Caco-2 (cell line): ENCODE measurements around the gene MILR1. TPM values are rescaled to one million over a fixed set of nuclear protein-coding genes. Genes with fewer than 3 reads are reported as not detected.
A peak's percentile ranks its signal among the peaks of the same experiment; 100 is the strongest.

Experiments
- BruUV-seq: library from RNA; stranded (reverse); fragments of 400-500 nt; replicated peaks from 2 replicates; lab custom pipeline; 2021; lab: Mats Ljungman, UMichigan
- CTCF ChIA-PET: fragments of 300-600 bp; sonication (Branson Sonifier 250); formaldehyde crosslinking; loops from one replicate; lab custom pipeline; 2022; ENCODE audit warnings: antibody characterized with exemption; lab: Charles Lee
- POLR2A ChIA-PET: fragments of 300-600 bp; sonication (Branson Sonifier 250); formaldehyde crosslinking; loops from one replicate; lab custom pipeline; 2022; ENCODE audit warnings: antibody characterized with exemption; lab: Charles Lee
- DNase-seq, 2 experiments: peaks; one replicate each; pipeline versions ENCODE4 v3.0.0 to v3.0.0-alpha.2; 2020 to 2022
- H3K27me3 ChIP-seq: replicated peaks from 2 replicates; pipeline ENCODE4 v1.6.0; 2011; ENCODE audit warnings: low read length; ENCODE audit not compliant: control insufficient read depth, insufficient read depth
- H3K36me3 ChIP-seq: 2 replicates; pipeline ENCODE4 v1.5.1; 2011; ENCODE audit warnings: low read length; ENCODE audit not compliant: control insufficient read depth, insufficient read depth
- H3K4me1 ChIP-seq: fragments of 250-450 bp; sonication (Bioruptor Pico); 2 replicates; pipeline ENCODE4 v1.5.1; 2020; ENCODE audit warnings: mild to moderate bottlenecking
- H3K4me3 ChIP-seq: 2 replicates; pipeline ENCODE4 v1.5.1; 2011; ENCODE audit warnings: low read depth, mild to moderate bottlenecking, control low read depth, low read length
- H3K9me3 ChIP-seq: fragments of 250-450 bp; sonication (Bioruptor Pico); 2 replicates; pipeline ENCODE4 v1.5.1; 2020; ENCODE audit warnings: mild to moderate bottlenecking, moderate library complexity
- H3K27ac Mint-ChIP-seq: one replicate; pipeline ENCODE4 v1.8.0; 2022; ENCODE audit warnings: mixed read lengths; ENCODE audit not compliant: unreplicated experiment
- H3K27me3 Mint-ChIP-seq: one replicate; pipeline ENCODE4 v1.8.0; 2022; ENCODE audit warnings: mixed read lengths; ENCODE audit not compliant: insufficient read depth, unreplicated experiment
- H3K36me3 Mint-ChIP-seq: one replicate; pipeline ENCODE4 v1.8.0; 2022; ENCODE audit warnings: mild to moderate bottlenecking, mixed read lengths; ENCODE audit not compliant: insufficient read depth, unreplicated experiment
- H3K4me1 Mint-ChIP-seq: one replicate; pipeline ENCODE4 v1.8.0; 2022; ENCODE audit warnings: low read depth, mixed read lengths; ENCODE audit not compliant: unreplicated experiment
- H3K4me3 Mint-ChIP-seq: one replicate; pipeline ENCODE4 v1.8.0; 2022; ENCODE audit warnings: mild to moderate bottlenecking, moderate library complexity, mixed read lengths; ENCODE audit not compliant: unreplicated experiment
- H3K9me3 Mint-ChIP-seq: one replicate; pipeline ENCODE4 v1.8.0; 2022; ENCODE audit warnings: mixed read lengths; ENCODE audit not compliant: unreplicated experiment
- intact Hi-C: fragments of 100-400 bp; cut with micrococcal nuclease; formaldehyde crosslinking; loops from one replicate; pipeline ENCODE4 v1.10.0; 2022; ENCODE audit not compliant: unreplicated experiment
- total RNA-seq: library from RNA; stranded (reverse); gene quantifications from 2 replicates; pipeline ENCODE4 v1.2.3, GENCODE V29; 2022
- TF ChIP-seq, protein P1 (sequence below), 2 experiments: fragments of 200-600 bp in 1 of 2; IDR thresholded peaks; 1 replicate in 1 of 2; 2 replicates in 1 of 2; pipeline versions ENCODE4 v1.5.1 to v1.8.0; 2011 to 2022; ENCODE audit warnings: antibody characterized with exemption in 1 of 2, control low read depth in 1 of 2, inconsistent platforms in 1 of 2, low read depth in 1 of 2, low read length in 1 of 2, mild to moderate bottlenecking in 1 of 2, moderate library complexity in 1 of 2; ENCODE audit not compliant: insufficient read depth in 1 of 2, severe bottlenecking in 1 of 2, unreplicated experiment in 1 of 2

Gene MILR1
- total RNA-seq, 1 experiment from 2014 or later = not detected

DNA sequence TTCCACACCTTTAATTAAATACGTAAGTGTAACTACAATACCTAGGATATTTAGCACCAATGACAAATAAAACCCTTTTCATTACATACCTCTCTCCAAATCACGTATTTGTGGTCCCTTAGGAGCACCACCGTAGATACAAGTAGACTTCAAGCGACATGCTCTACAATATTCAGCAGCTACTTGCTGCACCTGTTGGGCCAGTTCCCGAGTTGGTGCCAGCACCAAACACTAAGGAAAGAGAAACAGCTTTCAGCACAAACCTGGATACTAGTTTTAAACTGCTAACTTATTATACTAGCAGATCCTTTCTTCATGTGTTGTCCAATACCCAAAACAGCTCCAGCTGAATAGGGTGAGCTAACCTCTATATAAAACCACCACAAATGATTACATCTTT, 54.4 kb downstream of the MILR1 start:
- H3K4me3 ChIP-seq = no peak overlapping the region
- H3K4me1 ChIP-seq = peaks cover 34% of the 10 kb centered on the region
- BruUV-seq = no TSS peak
- Mint-ChIP-seq H3K4me1 (peaks cover 56% of the 10 kb centered on the region), H3K4me3 (peak overlapping the region; percentile 34), H3K27ac (peak overlapping the region; percentile 48), H3K27me3 (no peaks in the 10 kb centered on the region), H3K36me3 (peaks cover 95% of the 10 kb centered on the region), H3K9me3 (no peaks in the 10 kb centered on the region)
- ChIA-PET CTCF (no interaction called here), POLR2A (no interaction called here)
- H3K36me3 ChIP-seq = peaks cover 7% of the 10 kb centered on the region
- TF ChIP-seq, protein P1, sequence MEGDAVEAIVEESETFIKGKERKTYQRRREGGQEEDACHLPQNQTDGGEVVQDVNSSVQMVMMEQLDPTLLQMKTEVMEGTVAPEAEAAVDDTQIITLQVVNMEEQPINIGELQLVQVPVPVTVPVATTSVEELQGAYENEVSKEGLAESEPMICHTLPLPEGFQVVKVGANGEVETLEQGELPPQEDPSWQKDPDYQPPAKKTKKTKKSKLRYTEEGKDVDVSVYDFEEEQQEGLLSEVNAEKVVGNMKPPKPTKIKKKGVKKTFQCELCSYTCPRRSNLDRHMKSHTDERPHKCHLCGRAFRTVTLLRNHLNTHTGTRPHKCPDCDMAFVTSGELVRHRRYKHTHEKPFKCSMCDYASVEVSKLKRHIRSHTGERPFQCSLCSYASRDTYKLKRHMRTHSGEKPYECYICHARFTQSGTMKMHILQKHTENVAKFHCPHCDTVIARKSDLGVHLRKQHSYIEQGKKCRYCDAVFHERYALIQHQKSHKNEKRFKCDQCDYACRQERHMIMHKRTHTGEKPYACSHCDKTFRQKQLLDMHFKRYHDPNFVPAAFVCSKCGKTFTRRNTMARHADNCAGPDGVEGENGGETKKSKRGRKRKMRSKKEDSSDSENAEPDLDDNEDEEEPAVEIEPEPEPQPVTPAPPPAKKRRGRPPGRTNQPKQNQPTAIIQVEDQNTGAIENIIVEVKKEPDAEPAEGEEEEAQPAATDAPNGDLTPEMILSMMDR (IDR thresholded peaks at IDR 0.05; ENCODE audit: insufficient read depth in 1 of 2, low read depth in 1 of 2, low read length in 1 of 2, severe bottlenecking in 1 of 2, unreplicated experiment in 1 of 2) = no peak
- intact Hi-C loops = no loop called here
- H3K9me3 ChIP-seq = no peaks in the 10 kb centered on the region
- H3K27me3 ChIP-seq = no peaks in the 10 kb centered on the region
- DNase-seq = no peak

- CTCF ChIA-PET = no interaction called here
- Mint-ChIP-seq H3K27me3 (no peaks in the 10 kb centered on the region), H3K4me1 (peaks cover 50% of the 10 kb centered on the region), H3K9me3 (no peaks in the 10 kb centered on the region), H3K4me3 (peak overlapping the region; percentile 97), H3K36me3 (peaks cover 87% of the 10 kb centered on the region), H3K27ac (peak overlapping the region; percentile 100)
- no peaks in the 10 kb centered on the region for H3K9me3 ChIP-seq
- no peak for DNase-seq
- peaks cover 26% of the 10 kb centered on the region for H3K4me1 ChIP-seq
- H3K4me3 ChIP-seq = peak overlapping the region; percentile 45
- H3K27me3 ChIP-seq = no peaks in the 10 kb centered on the region
- no TSS peak for BruUV-seq
- H3K36me3 ChIP-seq = peaks cover 9% of the 10 kb centered on the region
- POLR2A ChIA-PET = interaction anchor here (3.3 kb wide), 1 partner anchor 7 kb away, joined by 79 read pairs; the partner anchor contains the start of gene POLG2
- TF ChIP-seq, protein P1 (IDR thresholded peaks at IDR 0.05; ENCODE audit: insufficient read depth in 1 of 2, low read depth in 1 of 2, low read length in 1 of 2, severe bottlenecking in 1 of 2, unreplicated experiment in 1 of 2) = no peak
- intact Hi-C loops = no loop called here
Observed at GRCh38 chr17:64503821-64504768, 55.2 kb downstream of the MILR1 start.

DNA sequence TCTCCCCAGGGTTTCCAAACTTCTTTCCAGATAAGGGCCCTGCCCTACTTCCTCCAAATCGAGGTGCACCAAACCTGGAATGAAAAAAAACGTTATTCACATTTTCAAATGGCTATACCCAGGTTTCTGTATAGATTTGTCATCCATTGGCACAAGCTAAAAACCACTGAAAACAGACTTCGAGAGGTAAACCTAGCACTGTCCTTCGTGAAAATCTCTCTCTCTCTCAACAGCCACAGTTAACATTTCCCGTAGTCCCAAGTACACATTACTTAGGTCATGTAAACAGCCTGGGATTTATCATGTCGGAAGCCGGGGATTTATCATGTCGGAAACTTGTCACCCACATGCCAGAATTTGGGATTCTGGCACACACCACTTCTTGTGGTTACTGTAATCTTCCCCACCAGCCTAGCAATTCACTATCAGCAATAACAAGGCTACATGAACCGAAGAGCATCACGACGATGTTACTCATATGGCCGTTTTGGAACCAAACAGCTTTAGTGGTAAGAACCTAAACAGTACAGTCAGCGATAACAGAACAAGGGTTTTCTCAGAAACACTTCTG, 55.9 kb downstream of the MILR1 start:
- Histone ChIP-seq H3K9me3 (no peaks in the 10 kb centered on the region), H3K36me3 (peaks cover 9% of the 10 kb centered on the region), H3K4me3 (peak overlapping the region; percentile 45), H3K4me1 (peaks cover 21% of the 10 kb centered on the region), H3K27me3 (no peaks in the 10 kb centered on the region)
- H3K9me3 Mint-ChIP-seq = no peaks in the 10 kb centered on the region
- DNase-seq = peak in 1 of 2 experiments; percentile 14
- H3K4me1 Mint-ChIP-seq = peaks cover 49% of the 10 kb centered on the region
- no peaks in the 10 kb centered on the region for H3K27me3 Mint-ChIP-seq
- peaks cover 85% of the 10 kb centered on the region for H3K36me3 Mint-ChIP-seq
- ChIA-PET POLR2A (interaction anchor here (0.6 to 3.3 kb wide), 5 partner anchors 8 to 552 kb away, joined by 3 to 79 read pairs (median 5); partner anchors contain the start of gene POLG2), CTCF (interaction anchor here (0.6 to 1.0 kb wide), 2 partner anchors 145 to 590 kb away, joined by 3 read pairs; no protein-coding TSS in a partner anchor)
- no TSS peak for BruUV-seq
- TF ChIP-seq, protein P1 (IDR thresholded peaks at IDR 0.05; ENCODE audit: insufficient read depth in 1 of 2, low read depth in 1 of 2, low read length in 1 of 2, severe bottlenecking in 1 of 2, unreplicated experiment in 1 of 2) = no peak
- H3K27ac Mint-ChIP-seq = peak overlapping the region; percentile 100
- intact Hi-C loops = loop anchor here (5.0 kb wide), 1 partner anchor 157 kb away; the partner anchor contains the start of gene SMURF2
- H3K4me3 Mint-ChIP-seq = peak overlapping the region; percentile 97
